Effector memory CD4-positive, alpha-beta T cell (primary cell): Measurements from ENCODE around the gene EID2.

ENCODE experiments used
- DNase-seq, 3 donors: peaks; one replicate each; pipeline ENCODE4 v3.0.0-alpha.2; 2020
- H3K27ac ChIP-seq: 2 replicates; pipeline ENCODE4 v1.7.0; 2013; ENCODE audit warnings: mild to moderate bottlenecking, low read length, moderate library complexity; ENCODE audit not compliant: insufficient read depth, poor library complexity, severe bottlenecking
- H3K27me3 ChIP-seq: replicated peaks from 2 replicates; pipeline ENCODE4 v1.7.0; 2013; ENCODE audit warnings: mild to moderate bottlenecking, low read length; ENCODE audit not compliant: insufficient read depth, control insufficient read depth, poor library complexity, severe bottlenecking
- H3K36me3 ChIP-seq: 2 replicates; pipeline ENCODE4 v1.7.0; 2013; ENCODE audit warnings: mild to moderate bottlenecking, low read length, moderate library complexity; ENCODE audit not compliant: control insufficient read depth, insufficient read depth
- H3K4me1 ChIP-seq: 2 replicates; pipeline ENCODE4 v1.7.0; 2013; ENCODE audit warnings: low read length, mild to moderate bottlenecking; ENCODE audit not compliant: control insufficient read depth, insufficient read depth, poor library complexity, severe bottlenecking
- H3K4me3 ChIP-seq: 2 replicates; pipeline ENCODE4 v1.7.0; 2013; ENCODE audit warnings: low read length, low read depth, mild to moderate bottlenecking; ENCODE audit not compliant: insufficient read depth, poor library complexity, severe bottlenecking
- H3K9me3 ChIP-seq: 2 replicates; pipeline ENCODE4 v1.7.0; 2013; ENCODE audit warnings: mild to moderate bottlenecking, low read length, moderate library complexity; ENCODE audit not compliant: control insufficient read depth

The EID2 gene

GRCh38 chr19:39557811-39558623 lies 18.1 kb upstream of the EID2 start:
- Histone ChIP-seq H3K27me3 (no peaks in the 10 kb centered on the region), H3K27ac (peak overlapping the region; percentile 49), H3K4me1 (peaks cover 12% of the 10 kb centered on the region), H3K9me3 (no peaks in the 10 kb centered on the region), H3K4me3 (peak overlapping the region; percentile 27), H3K36me3 (no peaks in the 10 kb centered on the region)
- no peak for DNase-seq

DNA sequence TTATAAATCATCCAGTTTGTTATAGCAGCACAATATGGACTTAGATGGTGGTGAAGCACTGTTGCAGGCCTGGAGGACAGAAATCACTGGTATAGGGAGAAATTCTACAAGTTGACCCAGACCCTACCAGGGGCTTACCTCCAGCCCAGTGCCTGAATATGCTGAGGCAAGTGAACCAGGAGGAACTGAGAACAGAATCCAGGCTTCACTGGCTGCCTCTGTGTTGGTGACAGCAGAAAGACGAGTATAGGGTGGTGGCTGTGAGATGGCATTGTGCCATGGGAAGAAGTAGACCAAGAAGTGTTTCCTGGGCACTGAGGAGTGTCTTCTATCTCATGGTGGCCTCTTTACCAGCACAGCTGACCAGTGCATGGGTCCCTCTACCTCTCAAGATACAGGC lies 15.9 kb upstream of the EID2 start:
- Histone ChIP-seq H3K9me3 (no peaks in the 10 kb centered on the region), H3K4me1 (peaks cover 12% of the 10 kb centered on the region), H3K27me3 (no peaks in the 10 kb centered on the region), H3K4me3 (no peak overlapping the region), H3K36me3 (no peaks in the 10 kb centered on the region), H3K27ac (no peak overlapping the region)
- no peak for DNase-seq

GRCh38 chr19:39554701-39555311 lies 14.8 kb upstream of the EID2 start:
- Histone ChIP-seq H3K27ac (no peak overlapping the region), H3K4me1 (peaks cover 12% of the 10 kb centered on the region), H3K4me3 (no peak overlapping the region), H3K27me3 (no peaks in the 10 kb centered on the region), H3K9me3 (no peaks in the 10 kb centered on the region), H3K36me3 (no peaks in the 10 kb centered on the region)
- DNase-seq: no peak

GRCh38 chr19:39553082-39553652 lies 13.2 kb upstream of the EID2 start:
- DNase-seq: no peak
- H3K36me3 ChIP-seq: no peaks in the 10 kb centered on the region
- H3K4me3 ChIP-seq: no peak overlapping the region
- H3K4me1 ChIP-seq: peaks cover 5% of the 10 kb centered on the region
- H3K27ac ChIP-seq: no peak overlapping the region
- no peaks in the 10 kb centered on the region for H3K9me3 ChIP-seq
- H3K27me3 ChIP-seq: no peaks in the 10 kb centered on the region

DNA sequence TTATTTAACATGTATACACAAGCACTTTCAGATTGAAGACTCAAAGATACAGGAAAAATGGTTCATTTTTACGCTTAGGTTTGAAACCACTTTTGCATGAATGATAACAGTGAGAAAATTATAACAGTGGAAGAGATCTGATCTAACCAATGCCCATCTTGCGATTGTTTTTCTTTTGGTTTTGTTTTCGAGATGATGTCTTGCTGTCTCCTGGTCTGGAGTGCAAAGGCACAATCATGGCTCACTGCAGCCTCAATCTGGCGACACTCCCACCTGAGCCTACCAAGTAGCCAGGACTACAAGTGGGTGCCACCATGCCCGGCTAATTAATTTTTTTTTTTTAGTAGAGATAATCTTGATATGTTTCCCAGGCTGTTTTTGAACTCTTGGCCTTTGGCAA lies 10.2 kb upstream of the EID2 start:
- no peaks in the 10 kb centered on the region for H3K36me3 ChIP-seq
- H3K4me3 ChIP-seq: no peak overlapping the region
- no peaks in the 10 kb centered on the region for H3K9me3 ChIP-seq
- H3K27me3 ChIP-seq: no peaks in the 10 kb centered on the region
- DNase-seq: no peak
- H3K4me1 ChIP-seq: peaks cover 8% of the 10 kb centered on the region
- H3K27ac ChIP-seq: no peak overlapping the region

DNA sequence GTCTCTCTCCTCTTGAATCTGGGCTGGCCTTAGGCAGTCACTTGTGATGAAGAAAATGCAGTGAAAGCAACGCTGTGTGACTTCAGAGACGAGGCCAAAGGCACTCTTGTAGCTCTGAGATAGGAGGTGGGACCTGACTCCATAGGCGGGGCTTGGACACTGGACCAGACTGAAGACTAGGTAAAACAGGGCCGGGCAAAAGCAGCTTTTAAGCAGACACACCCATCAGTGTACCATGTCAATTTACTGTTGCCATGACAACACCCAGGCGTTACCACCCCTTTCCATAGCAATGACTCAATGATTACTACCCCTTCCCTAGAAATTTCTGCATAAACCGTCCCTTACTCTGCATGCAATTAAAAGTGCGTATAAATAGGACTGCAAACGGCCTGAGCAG lies 6.6 kb upstream of the EID2 start:
- no peaks in the 10 kb centered on the region for H3K36me3 ChIP-seq
- H3K9me3 ChIP-seq: no peaks in the 10 kb centered on the region
- no peak overlapping the region for H3K27ac ChIP-seq
- H3K4me1 ChIP-seq: peaks cover 16% of the 10 kb centered on the region
- DNase-seq: no peak
- no peak overlapping the region for H3K4me3 ChIP-seq
- H3K27me3 ChIP-seq: no peaks in the 10 kb centered on the region

GRCh38 chr19:39544911-39545310 lies 5.0 kb upstream of the EID2 start:
- no peak for DNase-seq
- Histone ChIP-seq H3K4me3 (no peak overlapping the region), H3K36me3 (no peaks in the 10 kb centered on the region), H3K27ac (peak overlapping the region; percentile 5), H3K4me1 (peaks cover 19% of the 10 kb centered on the region), H3K27me3 (no peaks in the 10 kb centered on the region), H3K9me3 (no peaks in the 10 kb centered on the region)

DNA sequence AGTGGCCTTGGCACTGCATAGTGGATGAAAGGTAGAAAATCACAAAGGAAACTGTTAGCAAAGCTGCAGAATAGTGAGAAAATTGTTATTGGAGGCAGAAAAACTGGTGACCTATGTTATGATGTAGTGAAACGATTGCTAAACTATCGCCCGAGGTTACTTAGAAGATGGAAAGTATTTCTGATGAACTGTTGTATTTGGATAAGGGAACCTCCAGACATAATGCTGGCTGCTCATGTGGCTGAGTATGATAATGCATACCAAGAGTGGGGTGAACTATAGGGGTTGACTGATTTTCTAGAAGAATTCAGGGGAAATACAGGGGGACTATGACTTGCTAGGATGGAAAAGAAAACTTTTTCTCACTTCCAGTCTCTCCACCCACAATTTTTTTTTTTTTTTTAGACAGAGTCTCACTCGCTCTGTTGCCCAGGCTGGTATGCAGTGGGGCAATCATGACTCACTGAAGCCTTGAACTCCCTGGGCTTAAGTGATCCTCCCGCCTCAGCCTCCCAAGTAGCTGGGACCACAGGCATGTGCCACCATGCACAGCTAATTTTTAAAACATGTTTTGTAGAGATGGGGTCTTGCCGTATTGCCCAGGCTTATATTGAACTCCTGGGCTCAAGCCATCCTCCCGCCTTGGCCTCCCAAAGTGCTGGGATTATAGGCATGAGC lies 4.4 kb upstream of the EID2 start:
- no peaks in the 10 kb centered on the region for H3K27me3 ChIP-seq
- H3K36me3 ChIP-seq: no peaks in the 10 kb centered on the region
- no peak for DNase-seq
- H3K4me1 ChIP-seq: peaks cover 19% of the 10 kb centered on the region
- no peak overlapping the region for H3K4me3 ChIP-seq
- H3K27ac ChIP-seq: peak overlapping the region; percentile 5
- H3K9me3 ChIP-seq: no peaks in the 10 kb centered on the region

GRCh38 chr19:39543477-39543857 lies 3.5 kb upstream of the EID2 start:
- Histone ChIP-seq H3K36me3 (no peaks in the 10 kb centered on the region), H3K27me3 (no peaks in the 10 kb centered on the region), H3K9me3 (no peaks in the 10 kb centered on the region), H3K27ac (no peak overlapping the region), H3K4me3 (no peak overlapping the region), H3K4me1 (peaks cover 24% of the 10 kb centered on the region)
- DNase-seq: no peak

- H3K36me3 ChIP-seq: no peaks in the 10 kb centered on the region
- H3K4me1 ChIP-seq: peaks cover 26% of the 10 kb centered on the region
- H3K9me3 ChIP-seq: no peaks in the 10 kb centered on the region
- H3K27ac ChIP-seq: no peak overlapping the region
- no peak overlapping the region for H3K4me3 ChIP-seq
- DNase-seq: no peak
- no peaks in the 10 kb centered on the region for H3K27me3 ChIP-seq
These were observed 2.2 kb upstream of the EID2 start for GRCh38 chr19:39542206-39542605.
